Osteoblast (primary cell): Measurements from ENCODE around the gene KLHDC10. TPM values are rescaled to one million over a fixed set of nuclear protein-coding genes. Genes with fewer than 3 reads are reported as not detected.

ENCODE experiments used
- DNase-seq: peaks from one replicate; pipeline ENCODE4 v3.0.0; 2011; ENCODE audit warnings: low spot score, mixed read lengths; ENCODE audit not compliant: insufficient read length; ENCODE audit errors: missing footprints
- H2AFZ ChIP-seq: 2 replicates; pipeline ENCODE4 v1.6.0; 2011; ENCODE audit warnings: mild to moderate bottlenecking, low read length
- H3K27ac ChIP-seq: 2 replicates; pipeline ENCODE4 v1.5.1; 2011; ENCODE audit warnings: mild to moderate bottlenecking, low read depth, low read length, moderate library complexity
- H3K27me3 ChIP-seq: 2 replicates; pipeline ENCODE4 v1.6.0; 2012; ENCODE audit warnings: mild to moderate bottlenecking, control low read depth, inconsistent platforms, low read length, moderate library complexity; ENCODE audit not compliant: insufficient read depth
- H3K36me3 ChIP-seq: 2 replicates; pipeline ENCODE4 v1.5.1; 2011; ENCODE audit warnings: mild to moderate bottlenecking, low read length, control low read depth, moderate library complexity; ENCODE audit not compliant: insufficient read depth
- H3K4me1 ChIP-seq: 2 replicates; pipeline ENCODE4 v1.5.1; 2011; ENCODE audit warnings: mild to moderate bottlenecking, low read length, control low read depth, moderate library complexity; ENCODE audit not compliant: insufficient read depth
- H3K4me2 ChIP-seq: 2 replicates; pipeline ENCODE4 v1.6.0; 2011; ENCODE audit warnings: mild to moderate bottlenecking, low read length; ENCODE audit not compliant: insufficient read depth
- H3K4me3 ChIP-seq: fragments of 200-600 bp; sonication (generic); 3 replicates; pipeline ENCODE4 v1.5.1; 2012; ENCODE audit warnings: mild to moderate bottlenecking, low read length, inconsistent platforms; ENCODE audit not compliant: insufficient read depth
- H3K79me2 ChIP-seq: 2 replicates; pipeline ENCODE4 v1.6.0; 2012; ENCODE audit warnings: mild to moderate bottlenecking, low read length, control low read depth, inconsistent platforms; ENCODE audit not compliant: insufficient read depth
- H3K9me3 ChIP-seq: 2 replicates; pipeline ENCODE4 v1.5.1; 2011; ENCODE audit warnings: low read depth, low read length, control low read depth
- H4K20me1 ChIP-seq: 2 replicates; pipeline ENCODE4 v1.6.0; 2012; ENCODE audit warnings: mild to moderate bottlenecking, low read length, control low read depth; ENCODE audit not compliant: insufficient read depth
- total RNA-seq: library from RNA; depleted of rRNA; stranded (reverse); fragments of >200 nt; gene quantifications from 2 replicates; pipeline ENCODE4 v1.2.3, GENCODE V29; 2012
- TF ChIP-seq, protein P1 (sequence below): IDR thresholded peaks from 2 replicates; pipeline ENCODE4 v1.5.1; 2011; ENCODE audit warnings: mild to moderate bottlenecking, low read depth, low read length, moderate library complexity; ENCODE audit errors: extremely low read depth

KLHDC10 gene
- total RNA-seq, 1 donor: 32.6 TPM

GRCh38 chr7:130135208-130136205 lies 65.2 kb downstream of the KLHDC10 start:
- Histone ChIP-seq H3K4me3 (no peak overlapping the region), H3K9me3 (no peaks in the 10 kb centered on the region), H3K4me1 (peaks cover 10% of the 10 kb centered on the region), H3K79me2 (no peaks in the 10 kb centered on the region), H3K4me2 (no peak overlapping the region), H3K27me3 (no peaks in the 10 kb centered on the region), H3K36me3 (peaks cover 30% of the 10 kb centered on the region), H4K20me1 (no peaks in the 10 kb centered on the region), H2AFZ (no peak overlapping the region), H3K27ac (no peak overlapping the region)
- DNase-seq: peak; percentile 77
- TF ChIP-seq, protein P1, sequence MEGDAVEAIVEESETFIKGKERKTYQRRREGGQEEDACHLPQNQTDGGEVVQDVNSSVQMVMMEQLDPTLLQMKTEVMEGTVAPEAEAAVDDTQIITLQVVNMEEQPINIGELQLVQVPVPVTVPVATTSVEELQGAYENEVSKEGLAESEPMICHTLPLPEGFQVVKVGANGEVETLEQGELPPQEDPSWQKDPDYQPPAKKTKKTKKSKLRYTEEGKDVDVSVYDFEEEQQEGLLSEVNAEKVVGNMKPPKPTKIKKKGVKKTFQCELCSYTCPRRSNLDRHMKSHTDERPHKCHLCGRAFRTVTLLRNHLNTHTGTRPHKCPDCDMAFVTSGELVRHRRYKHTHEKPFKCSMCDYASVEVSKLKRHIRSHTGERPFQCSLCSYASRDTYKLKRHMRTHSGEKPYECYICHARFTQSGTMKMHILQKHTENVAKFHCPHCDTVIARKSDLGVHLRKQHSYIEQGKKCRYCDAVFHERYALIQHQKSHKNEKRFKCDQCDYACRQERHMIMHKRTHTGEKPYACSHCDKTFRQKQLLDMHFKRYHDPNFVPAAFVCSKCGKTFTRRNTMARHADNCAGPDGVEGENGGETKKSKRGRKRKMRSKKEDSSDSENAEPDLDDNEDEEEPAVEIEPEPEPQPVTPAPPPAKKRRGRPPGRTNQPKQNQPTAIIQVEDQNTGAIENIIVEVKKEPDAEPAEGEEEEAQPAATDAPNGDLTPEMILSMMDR: no peak

DNA sequence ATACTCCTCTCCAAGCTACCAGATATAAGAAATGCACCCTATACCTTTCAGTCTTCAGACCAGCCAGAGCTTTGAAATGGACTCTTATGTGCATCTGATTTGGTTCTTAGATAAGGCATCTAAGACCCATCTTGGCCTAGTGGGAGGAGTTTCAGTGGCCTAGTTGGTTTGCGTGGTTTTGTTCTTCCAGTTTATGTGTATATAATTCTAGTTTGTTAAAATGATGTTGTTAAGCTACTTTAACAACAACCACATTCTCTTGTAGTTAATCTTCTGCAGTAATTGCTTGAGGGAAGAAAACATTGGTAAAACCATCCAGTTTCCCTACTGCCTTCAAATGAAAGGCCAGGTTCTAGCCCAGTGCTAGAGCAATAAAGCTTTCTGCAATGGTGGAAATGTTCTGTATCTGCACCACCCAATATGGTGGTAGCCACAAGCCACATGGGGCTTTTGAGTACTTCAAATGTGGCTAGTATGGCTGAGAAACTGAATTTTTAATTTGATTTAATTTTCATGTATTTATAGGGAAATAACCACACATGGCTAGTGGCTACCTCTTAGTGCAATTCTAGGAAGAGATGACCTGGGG lies 66.3 kb downstream of the KLHDC10 start:
- Histone ChIP-seq H3K36me3 (peaks cover 19% of the 10 kb centered on the region), H3K4me3 (no peak overlapping the region), H3K4me2 (no peak overlapping the region), H3K27me3 (no peaks in the 10 kb centered on the region), H4K20me1 (no peaks in the 10 kb centered on the region), H2AFZ (no peak overlapping the region), H3K27ac (no peak overlapping the region), H3K4me1 (peaks cover 18% of the 10 kb centered on the region), H3K9me3 (no peaks in the 10 kb centered on the region), H3K79me2 (no peaks in the 10 kb centered on the region)
- no peak for DNase-seq
- TF ChIP-seq, protein P1: no peak

DNA sequence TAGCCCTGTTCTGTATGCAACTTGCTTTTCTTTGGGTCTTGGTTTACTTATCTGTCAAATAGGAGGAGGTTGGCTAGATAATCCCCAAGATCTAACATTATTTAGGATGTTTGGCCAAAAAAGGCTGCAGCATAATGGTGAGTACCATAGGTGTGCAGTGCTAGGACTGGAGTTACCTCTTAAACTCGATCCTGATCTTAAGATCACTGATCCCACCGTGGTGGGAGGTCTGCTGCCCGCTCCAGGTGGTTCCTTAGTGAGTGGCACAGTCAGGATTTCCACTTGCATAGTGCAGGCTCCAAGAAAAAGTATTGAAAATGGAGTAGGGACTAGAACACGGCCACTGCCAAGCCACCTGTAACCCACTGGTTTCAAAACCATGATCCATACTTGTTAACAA lies 66.9 kb downstream of the KLHDC10 start:
- no peaks in the 10 kb centered on the region for H3K27me3 ChIP-seq
- no peak overlapping the region for H3K4me2 ChIP-seq
- H3K4me1 ChIP-seq: peaks cover 24% of the 10 kb centered on the region
- H3K9me3 ChIP-seq: no peaks in the 10 kb centered on the region
- peaks cover 14% of the 10 kb centered on the region for H3K36me3 ChIP-seq
- TF ChIP-seq, protein P1: no peak
- H3K27ac ChIP-seq: no peak overlapping the region
- H4K20me1 ChIP-seq: no peaks in the 10 kb centered on the region
- no peak overlapping the region for H2AFZ ChIP-seq
- H3K4me3 ChIP-seq: no peak overlapping the region
- no peaks in the 10 kb centered on the region for H3K79me2 ChIP-seq
- DNase-seq: no peak
